SK-N-SH (cell line): ENCODE measurements around the gene STRN. TPM values are rescaled to one million over a fixed set of nuclear protein-coding genes. Genes with fewer than 3 reads are reported as not detected.

Source experiments
- CTCF ChIA-PET: fragments of 300-600, 350-600 bp; formaldehyde crosslinking; extraction: SDS; loops from one replicate; lab custom pipeline; 2021; lab: Yijun Ruan, JAX
- POLR2A ChIA-PET: fragments of 350-600 bp; sonication (Branson Sonifier 250); formaldehyde crosslinking; extraction: SDS; loops from one replicate; lab custom pipeline; 2020; ENCODE audit warnings: antibody characterized with exemption, inconsistent platforms; lab: Yijun Ruan, JAX
- DNase-seq: peaks from one replicate; pipeline ENCODE4 v3.0.0; 2012
- H2AFZ ChIP-seq: fragments of 200-600 bp; sonication (generic); 2 replicates; pipeline ENCODE4 v1.8.1; 2016; ENCODE audit warnings: antibody characterized with exemption, mild to moderate bottlenecking, low read depth
- H3F3A ChIP-seq: fragments of 200-600 bp; sonication (generic); replicated peaks from 2 replicates; pipeline ENCODE3; 2016; ENCODE audit warnings: antibody characterized with exemption, mild to moderate bottlenecking; ENCODE audit not compliant: insufficient read depth
- H3K27ac ChIP-seq, 2 experiments: fragments of 200-500 bp in 1 of 2; fragments of 200-600 bp in 1 of 2; sonication (Bioruptor generic) in 1 of 2; sonication (generic), shearing (Covaris generic) in 1 of 2; 2 replicates each; pipeline versions ENCODE4 v1.5.1 to v1.6.1; 2014 to 2016; ENCODE audit warnings: low read depth in 2 of 2, inconsistent platforms in 1 of 2, low read length in 1 of 2, mild to moderate bottlenecking in 1 of 2, mixed read lengths in 1 of 2
- H3K27me3 ChIP-seq: fragments of 200-600 bp; sonication (generic), shearing (Covaris generic); 2 replicates; pipeline ENCODE4 v1.6.1; 2016; ENCODE audit warnings: mixed run types; ENCODE audit not compliant: insufficient read depth
- H3K36me3 ChIP-seq, 2 experiments: fragments of 200-500 bp in 1 of 2; fragments of 200-600 bp in 1 of 2; sonication (Bioruptor generic) in 1 of 2; sonication (generic) in 1 of 2; replicated peaks in 1 of 2; 2 replicates each; pipeline versions ENCODE3 to v1.5.1; 2014 to 2016; ENCODE audit warnings: low read length in 1 of 2, mild to moderate bottlenecking in 1 of 2; ENCODE audit not compliant: insufficient read depth in 2 of 2, control insufficient read depth in 1 of 2
- H3K4me1 ChIP-seq, 2 experiments: fragments of 200-500 bp in 1 of 2; fragments of 200-600 bp in 1 of 2; sonication (Bioruptor generic) in 1 of 2; sonication (generic), shearing (Covaris generic) in 1 of 2; 2 replicates each; pipeline versions ENCODE4 v1.5.1 to v1.6.1; 2014 to 2016; ENCODE audit warnings: low read depth in 1 of 2, low read length in 1 of 2, mixed run types in 1 of 2; ENCODE audit not compliant: insufficient read depth in 2 of 2, control insufficient read depth in 1 of 2
- H3K4me2 ChIP-seq: fragments of 200-600 bp; sonication (generic), shearing (Covaris generic); 2 replicates; pipeline ENCODE4 v1.6.1; 2017; ENCODE audit warnings: mixed run types
- H3K4me3 ChIP-seq, 2 experiments: fragments of 200-500 bp in 1 of 2; fragments of 200-600 bp in 1 of 2; sonication (Bioruptor generic) in 1 of 2; sonication (generic), shearing (Covaris generic) in 1 of 2; 2 replicates each; pipeline versions ENCODE4 v1.5.1 to v1.8.1; 2014 to 2016; ENCODE audit warnings: low read depth in 2 of 2, inconsistent platforms in 1 of 2, low read length in 1 of 2, mild to moderate bottlenecking in 1 of 2, mixed read lengths in 1 of 2, moderate library complexity in 1 of 2
- H3K79me2 ChIP-seq: fragments of 200-600 bp; sonication (generic); 2 replicates; pipeline ENCODE4 v1.8.1; 2017; ENCODE audit warnings: mild to moderate bottlenecking; ENCODE audit not compliant: insufficient read depth
- H3K9ac ChIP-seq: fragments of 200-600 bp; sonication (generic); 2 replicates; pipeline ENCODE4 v1.6.1; 2017; ENCODE audit warnings: mixed run types
- H3K9me2 ChIP-seq: fragments of 200-600 bp; sonication (generic); 2 replicates; pipeline ENCODE4 v1.6.1; 2017; ENCODE audit warnings: mixed run types
- H3K9me3 ChIP-seq: fragments of 200-600 bp; sonication (generic); 2 replicates; pipeline ENCODE4 v1.6.1; 2017; ENCODE audit warnings: mixed run types, mild to moderate bottlenecking, moderate library complexity
- H4K20me1 ChIP-seq: fragments of 200-600 bp; sonication (generic); 2 replicates; pipeline ENCODE4 v1.6.1; 2017; ENCODE audit warnings: mild to moderate bottlenecking, mixed run types; ENCODE audit not compliant: insufficient read depth
- CHD2 ChIP-seq: fragments of 150-350 bp; IDR thresholded peaks from 2 replicates; pipeline ENCODE4 v1.6.1; 2018; ENCODE audit warnings: low read length; ENCODE audit not compliant: partially characterized antibody
- CTCF ChIP-seq: fragments of 200-600 bp; sonication (generic); IDR thresholded peaks from 2 replicates; pipeline ENCODE4 v1.6.1; 2017; ENCODE audit warnings: antibody characterized with exemption, mild to moderate bottlenecking, moderate library complexity
- EP300 ChIP-seq, 2 experiments: IDR thresholded peaks; 2 replicates each; pipeline versions ENCODE4 v1.4.0 to v1.6.1; 2012; ENCODE audit warnings: borderline replicate concordance in 1 of 2, low read depth in 1 of 2, low read length in 1 of 2
- EZH2phosphoT487 ChIP-seq: fragments of 200-600 bp; sonication (generic); IDR thresholded peaks from 2 replicates; pipeline ENCODE4 v1.6.1; 2017; ENCODE audit warnings: low read depth, mixed run types, mild to moderate bottlenecking, antibody characterized with exemption, moderate library complexity, borderline replicate concordance
- FOXJ3 ChIP-seq: sonication (generic); formaldehyde crosslinking; IDR thresholded peaks from 2 replicates; pipeline ENCODE4 v1.5.1; 2020; ENCODE audit warnings: mild to moderate bottlenecking, missing genetic modification reagents
- GATA2 ChIP-seq: sonication (generic); formaldehyde crosslinking; IDR thresholded peaks from 2 replicates; pipeline ENCODE4 v1.5.0; 2020; ENCODE audit warnings: mild to moderate bottlenecking, missing genetic modification reagents
- JUND ChIP-seq: IDR thresholded peaks from 2 replicates; pipeline ENCODE4 v1.4.0; 2012
- MAX ChIP-seq: IDR thresholded peaks from 2 replicates; pipeline ENCODE4 v1.4.0; 2012; ENCODE audit warnings: low read depth
- MEF2A ChIP-seq: IDR thresholded peaks from 2 replicates; pipeline ENCODE4 v1.4.0; 2012; ENCODE audit warnings: low read depth, borderline replicate concordance
- NRF1 ChIP-seq: IDR thresholded peaks from 2 replicates; pipeline ENCODE4 v1.6.1; 2012; ENCODE audit warnings: low read depth, mild to moderate bottlenecking, low read length
- PBX3 ChIP-seq: IDR thresholded peaks from 2 replicates; pipeline ENCODE4; 2012
- RAD21 ChIP-seq: IDR thresholded peaks from 2 replicates; pipeline ENCODE4 v1.6.1; 2012; ENCODE audit warnings: mild to moderate bottlenecking, low read length
- RCOR1 ChIP-seq: fragments of 150-350 bp; IDR thresholded peaks from 2 replicates; pipeline ENCODE4 v1.6.1; 2017; ENCODE audit warnings: antibody characterized with exemption, low read length
- RFX5 ChIP-seq: IDR thresholded peaks from 2 replicates; pipeline ENCODE4 v1.6.1; 2012; ENCODE audit warnings: mild to moderate bottlenecking, improper control_type of control experiment, low read length
- RXRA ChIP-seq: IDR thresholded peaks from 2 replicates; pipeline ENCODE4 v1.4.0; 2012; ENCODE audit warnings: low read depth, mild to moderate bottlenecking, borderline replicate concordance
- SIN3A ChIP-seq: IDR thresholded peaks from 2 replicates; pipeline ENCODE4 v1.6.1; 2012; ENCODE audit warnings: low read depth, mild to moderate bottlenecking, low read length, moderate library complexity, borderline replicate concordance
- SMC3 ChIP-seq: IDR thresholded peaks from 2 replicates; pipeline ENCODE4 v1.6.1; 2012; ENCODE audit warnings: low read depth, low read length, improper control_type of control experiment
- TAF1 ChIP-seq: IDR thresholded peaks from 2 replicates; pipeline ENCODE4 v1.6.1; 2012; ENCODE audit warnings: low read depth, mild to moderate bottlenecking, low read length, moderate library complexity, borderline replicate concordance
- TEAD4 ChIP-seq: IDR thresholded peaks from 2 replicates; pipeline ENCODE4 v1.4.0; 2012; ENCODE audit warnings: mild to moderate bottlenecking, borderline replicate concordance; ENCODE audit not compliant: insufficient read depth
- YY1 ChIP-seq: IDR thresholded peaks from 2 replicates; pipeline ENCODE4 v1.4.0; 2012; ENCODE audit warnings: low read depth, mild to moderate bottlenecking
- WGBS: methylation state at CpG from one replicate; pipeline ENCODE4 v1.1.6; 2017; ENCODE audit warnings: low lambda C conversion rate; 5-methylcytosine and 5-hydroxymethylcytosine counted together
- polyA plus RNA-seq, 3 experiments: library from polyadenylated mRNA; depleted of rRNA; stranded (reverse); fragments of >200 nt; gene quantifications; 2 replicates each; pipeline ENCODE4 v1.2.3, GENCODE V29; 2012

The STRN gene
- polyA plus RNA-seq, 1 of the 3 experiments (the other 2 are of a cell fraction) = 4.8 TPM

GRCh38 chr2:36839976-36840617 is 126.2 kb downstream of the STRN start:
- DNase-seq = no peak
- H3K79me2 ChIP-seq = no peaks in the 10 kb centered on the region
- H3F3A ChIP-seq = peaks cover 4% of the 10 kb centered on the region
- H4K20me1 ChIP-seq = no peaks in the 10 kb centered on the region
- 0 out of 2 replicates have a peak, but pooled peaks cover 3% of the 10 kb centered on the region for H3K9me2 ChIP-seq
- no peaks in the 10 kb centered on the region for H3K4me1 ChIP-seq
- no peak overlapping the region for H3K27ac ChIP-seq
- H3K27me3 ChIP-seq = no peaks in the 10 kb centered on the region
- H3K36me3 ChIP-seq = peaks cover 17 to 35% of the 10 kb centered on the region in 2 experiments
- no peak overlapping the region for H2AFZ ChIP-seq
- POLR2A ChIA-PET = no interaction called here
- H3K4me3 ChIP-seq = no peak overlapping the region
- CTCF ChIA-PET = interaction anchor here (0.8 to 1.2 kb wide), 2 partner anchors 10 to 55 kb away, joined by 4 to 5 read pairs; no protein-coding TSS in a partner anchor
- TF ChIP-seq RFX5 = no peak
- no peak for TF ChIP-seq CHD2
- no peak for TF ChIP-seq FOXJ3
- no peak for TF ChIP-seq RCOR1
- TF ChIP-seq MAX = no peak
- TF ChIP-seq TAF1 = no peak
- no peak for TF ChIP-seq JUND
- TF ChIP-seq GATA2 (CRISPR knock-in tag) = no peak
- no peak for TF ChIP-seq SIN3A
- no peak for TF ChIP-seq MEF2A
- no peak for TF ChIP-seq SMC3
- TF ChIP-seq EZH2phosphoT487 = no peak
- no peak for TF ChIP-seq TEAD4
- TF ChIP-seq PBX3 = no peak
- no peak for TF ChIP-seq YY1
- no peak for TF ChIP-seq NRF1
- no peak for TF ChIP-seq RXRA
- no peak for TF ChIP-seq RAD21
- WGBS = 90% methylated on average over 4 of the region's 4 CpGs
- no peak overlapping the region for H3K9ac ChIP-seq
- H3K4me2 ChIP-seq = no peak overlapping the region
- H3K9me3 ChIP-seq = no peaks in the 10 kb centered on the region

GRCh38 chr2:36834731-36835524 is 131.4 kb downstream of the STRN start:
- POLR2A ChIA-PET = no interaction called here
- WGBS = 52% methylated on average over 5 of the region's 5 CpGs
- H3K4me1 ChIP-seq = no peaks in the 10 kb centered on the region

More at GRCh38 chr2:36834731-36835524, 131.4 kb downstream of the STRN start:
- H3K9ac ChIP-seq = no peak overlapping the region
- no peaks in the 10 kb centered on the region for H3K9me3 ChIP-seq
- H3K79me2 ChIP-seq = no peaks in the 10 kb centered on the region
- H3K4me2 ChIP-seq = no peak overlapping the region
- H3K9me2 ChIP-seq = 0 out of 2 replicates have a peak, but pooled peaks cover 3% of the 10 kb centered on the region
- no peak overlapping the region for H3K4me3 ChIP-seq
- no peak overlapping the region for H3K27ac ChIP-seq
- TF ChIP-seq MAX = no peak
- no peak for TF ChIP-seq EP300 (IDR thresholded peaks at IDR 0.05; ENCODE audit: borderline replicate concordance in 1 of 2, low read depth in 1 of 2, low read length in 1 of 2)
- no peak for TF ChIP-seq CTCF
- TF ChIP-seq TAF1 = no peak
- CTCF ChIA-PET = no interaction called here
- H3K36me3 ChIP-seq = no peaks in the 10 kb centered on the region
- H3K27me3 ChIP-seq = no peaks in the 10 kb centered on the region
- peaks cover 4% of the 10 kb centered on the region for H3F3A ChIP-seq
- H2AFZ ChIP-seq = no peak overlapping the region
- H4K20me1 ChIP-seq = no peaks in the 10 kb centered on the region
- DNase-seq = no peak
